CD4-positive, alpha-beta T cell (primary cell): Measurements from ENCODE around the gene PDGFD. TPM values are rescaled to one million over a fixed set of nuclear protein-coding genes. Genes with fewer than 3 reads are reported as not detected.
A peak's percentile ranks its signal among the peaks of the same experiment; 100 is the strongest.

Experiments used
- ATAC-seq: fragments of 200-7000 bp; cut with Tn5 transposase; one replicate; pipeline ENCODE4 v1.10.0; 2022; ENCODE audit warnings: mild to moderate bottlenecking; ENCODE audit not compliant: poor library complexity
- CTCF ChIA-PET: fragments of 350-600 bp; sonication (Branson Sonifier 250); formaldehyde crosslinking; loops from one replicate; lab custom pipeline; 2021; ENCODE audit warnings: antibody characterized with exemption, inconsistent platforms; lab: Charles Lee
- POLR2A ChIA-PET: fragments of 350-600 bp; sonication (Branson Sonifier 250); formaldehyde crosslinking; loops from one replicate; lab custom pipeline; 2021; ENCODE audit warnings: antibody characterized with exemption, inconsistent platforms; lab: Charles Lee
- DNase-seq, 14 experiments: peaks; one replicate each; pipeline ENCODE4 v3.0.0-alpha.2; 2013 to 2020; ENCODE audit warnings: mixed read lengths in 2 of 14
- H3K27ac ChIP-seq, 2 donors: one replicate each; pipeline versions ENCODE4 v1.5.1 to v1.7.0; 2013; ENCODE audit warnings: low read length in 2 of 2, low read depth in 1 of 2, mild to moderate bottlenecking in 1 of 2
- H3K27me3 ChIP-seq, 2 experiments: 1 replicate in 1 of 2; 2 replicates in 1 of 2; pipeline versions ENCODE4 v1.6.1 to v1.7.0; 2013; ENCODE audit warnings: low read length in 2 of 2, control low read depth in 1 of 2, mild to moderate bottlenecking in 1 of 2, moderate library complexity in 1 of 2; ENCODE audit not compliant: insufficient read depth in 2 of 2, control insufficient read depth in 1 of 2
- H3K36me3 ChIP-seq: one replicate; pipeline ENCODE4 v1.6.1; 2013; ENCODE audit warnings: low read length, control low read depth; ENCODE audit not compliant: insufficient read depth
- H3K4me1 ChIP-seq: one replicate; pipeline ENCODE4 v1.6.1; 2013; ENCODE audit warnings: low read length, control low read depth; ENCODE audit not compliant: insufficient read depth
- H3K4me3 ChIP-seq: one replicate; pipeline ENCODE4 v1.5.1; 2013; ENCODE audit warnings: mild to moderate bottlenecking, low read length, moderate library complexity
- H3K9me3 ChIP-seq, 2 experiments: 1 replicate in 1 of 2; 2 replicates in 1 of 2; pipeline versions ENCODE4 v1.6.1 to v1.7.0; 2013; ENCODE audit warnings: low read length in 2 of 2, mild to moderate bottlenecking in 2 of 2, control low read depth in 1 of 2, moderate library complexity in 1 of 2; ENCODE audit not compliant: control insufficient read depth in 1 of 2, insufficient read depth in 1 of 2
- H3K27ac Mint-ChIP-seq: one replicate; pipeline ENCODE4 v1.8.0; 2020; ENCODE audit warnings: mixed read lengths
- H3K27me3 Mint-ChIP-seq: one replicate; pipeline ENCODE4 v1.8.0; 2021; ENCODE audit warnings: mixed read lengths
- H3K36me3 Mint-ChIP-seq: one replicate; pipeline ENCODE4 v1.8.0; 2021; ENCODE audit warnings: low read depth, mixed read lengths
- H3K4me1 Mint-ChIP-seq: one replicate; pipeline ENCODE4 v1.8.0; 2021; ENCODE audit warnings: low read depth, mixed read lengths
- H3K4me3 Mint-ChIP-seq: one replicate; pipeline ENCODE4 v1.8.0; 2020; ENCODE audit warnings: mild to moderate bottlenecking, mixed read lengths
- H3K9me3 Mint-ChIP-seq: one replicate; pipeline ENCODE4 v1.8.0; 2020; ENCODE audit warnings: mixed read lengths
- intact Hi-C, 2 experiments: fragments of 100-400 bp; cut with DNase I in 1 of 2; cut with micrococcal nuclease in 1 of 2; formaldehyde crosslinking; loops; one replicate each; pipeline versions ENCODE4 v1.15.1 to v1.9.0; 2023 to 2025; cut with DNase I, micrococcal nuclease
- total RNA-seq, 174 experiments: library from RNA in 2 of 174; stranded (reverse) in 2 of 174; gene quantifications; one replicate each; pipeline ENCODE4 v1.2.3 and lab custom pipeline; 2021 to 2026
- TF ChIP-seq, protein P1 (sequence below): fragments of 200-600 bp; IDR thresholded peaks from one replicate; pipeline ENCODE4 v1.8.0; 2022; ENCODE audit warnings: antibody characterized with exemption, mild to moderate bottlenecking

PDGFD gene
- total RNA-seq, 2 experiments from 2014 or later = not detected

DNA sequence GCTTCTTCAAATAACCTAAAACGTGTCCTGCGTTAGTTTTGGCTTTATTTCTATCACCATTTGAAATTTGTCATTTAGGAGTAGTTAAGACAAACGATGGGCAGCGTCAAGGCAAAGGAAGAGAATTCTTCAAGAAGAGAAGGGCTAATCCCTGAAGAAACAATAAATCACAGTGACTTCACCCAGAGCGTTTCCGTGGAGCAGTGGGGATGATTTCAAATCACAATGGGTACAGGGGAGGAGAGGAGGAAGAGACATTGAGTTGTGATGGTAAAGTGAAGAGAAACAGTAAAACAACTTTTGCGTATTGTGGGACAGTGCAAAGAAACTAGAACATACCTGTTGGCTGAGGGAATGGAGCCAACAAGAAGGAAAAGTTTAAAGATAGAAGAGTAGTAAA lies 9.7 kb downstream of the PDGFD start:
- H3K4me1 Mint-ChIP-seq = no peaks in the 10 kb centered on the region
- H3K27ac Mint-ChIP-seq = no peak overlapping the region
- H3K4me3 Mint-ChIP-seq = no peak overlapping the region
- intact Hi-C loops = no loop called here
- Histone ChIP-seq H3K27me3 (no peaks in the 10 kb centered on the region), H3K36me3 (no peaks in the 10 kb centered on the region), H3K9me3 (no peaks in the 10 kb centered on the region), H3K27ac (no peak overlapping the region), H3K4me3 (no peak overlapping the region), H3K4me1 (no peaks in the 10 kb centered on the region)
- ChIA-PET POLR2A (no interaction called here), CTCF (no interaction called here)
- no peaks in the 10 kb centered on the region for H3K27me3 Mint-ChIP-seq
- no peaks in the 10 kb centered on the region for H3K9me3 Mint-ChIP-seq
- DNase-seq (no peak), ATAC-seq (no peak)
- no peaks in the 10 kb centered on the region for H3K36me3 Mint-ChIP-seq
- TF ChIP-seq, protein P1, sequence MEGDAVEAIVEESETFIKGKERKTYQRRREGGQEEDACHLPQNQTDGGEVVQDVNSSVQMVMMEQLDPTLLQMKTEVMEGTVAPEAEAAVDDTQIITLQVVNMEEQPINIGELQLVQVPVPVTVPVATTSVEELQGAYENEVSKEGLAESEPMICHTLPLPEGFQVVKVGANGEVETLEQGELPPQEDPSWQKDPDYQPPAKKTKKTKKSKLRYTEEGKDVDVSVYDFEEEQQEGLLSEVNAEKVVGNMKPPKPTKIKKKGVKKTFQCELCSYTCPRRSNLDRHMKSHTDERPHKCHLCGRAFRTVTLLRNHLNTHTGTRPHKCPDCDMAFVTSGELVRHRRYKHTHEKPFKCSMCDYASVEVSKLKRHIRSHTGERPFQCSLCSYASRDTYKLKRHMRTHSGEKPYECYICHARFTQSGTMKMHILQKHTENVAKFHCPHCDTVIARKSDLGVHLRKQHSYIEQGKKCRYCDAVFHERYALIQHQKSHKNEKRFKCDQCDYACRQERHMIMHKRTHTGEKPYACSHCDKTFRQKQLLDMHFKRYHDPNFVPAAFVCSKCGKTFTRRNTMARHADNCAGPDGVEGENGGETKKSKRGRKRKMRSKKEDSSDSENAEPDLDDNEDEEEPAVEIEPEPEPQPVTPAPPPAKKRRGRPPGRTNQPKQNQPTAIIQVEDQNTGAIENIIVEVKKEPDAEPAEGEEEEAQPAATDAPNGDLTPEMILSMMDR = no peak

DNA sequence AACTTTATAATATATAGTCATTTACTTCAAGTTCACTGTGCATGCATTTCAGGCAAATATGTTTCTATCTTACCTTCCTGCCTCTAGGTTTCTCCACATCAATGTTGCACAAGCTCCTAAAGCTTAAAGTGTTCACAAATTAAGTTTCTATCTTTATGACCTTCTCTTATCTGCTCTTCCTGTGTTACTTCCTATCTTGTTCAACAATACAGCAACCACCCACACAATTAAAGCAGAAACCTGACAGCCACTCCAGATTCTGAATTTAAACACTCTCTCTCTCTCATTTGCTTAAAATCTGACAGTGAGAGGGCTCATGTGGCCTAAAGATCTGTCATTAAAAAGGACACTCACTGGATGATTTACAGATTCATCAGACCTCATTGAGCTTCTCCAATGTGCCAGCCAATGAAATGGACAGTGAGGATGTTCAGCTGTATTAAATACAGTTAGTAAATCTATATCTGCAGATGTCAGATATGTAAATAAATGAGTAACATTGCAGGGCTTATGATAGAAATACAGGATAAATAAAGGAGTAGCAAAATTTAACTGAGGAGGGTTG lies 10.9 kb downstream of the PDGFD start:
- Histone ChIP-seq H3K27ac (no peak overlapping the region), H3K27me3 (no peaks in the 10 kb centered on the region), H3K36me3 (no peaks in the 10 kb centered on the region), H3K9me3 (no peaks in the 10 kb centered on the region), H3K4me3 (no peak overlapping the region), H3K4me1 (no peaks in the 10 kb centered on the region)
- H3K27me3 Mint-ChIP-seq = no peaks in the 10 kb centered on the region
- H3K4me1 Mint-ChIP-seq = no peaks in the 10 kb centered on the region
- intact Hi-C loops = no loop called here
- H3K4me3 Mint-ChIP-seq = no peak overlapping the region
- H3K9me3 Mint-ChIP-seq = no peaks in the 10 kb centered on the region
- no peak for ATAC-seq
- H3K27ac Mint-ChIP-seq = no peak overlapping the region
- ChIA-PET POLR2A (no interaction called here), CTCF (no interaction called here)
- TF ChIP-seq, protein P1 = no peak
- H3K36me3 Mint-ChIP-seq = no peaks in the 10 kb centered on the region
- DNase-seq = peak in 1 of 14 experiments; percentile 39

DNA sequence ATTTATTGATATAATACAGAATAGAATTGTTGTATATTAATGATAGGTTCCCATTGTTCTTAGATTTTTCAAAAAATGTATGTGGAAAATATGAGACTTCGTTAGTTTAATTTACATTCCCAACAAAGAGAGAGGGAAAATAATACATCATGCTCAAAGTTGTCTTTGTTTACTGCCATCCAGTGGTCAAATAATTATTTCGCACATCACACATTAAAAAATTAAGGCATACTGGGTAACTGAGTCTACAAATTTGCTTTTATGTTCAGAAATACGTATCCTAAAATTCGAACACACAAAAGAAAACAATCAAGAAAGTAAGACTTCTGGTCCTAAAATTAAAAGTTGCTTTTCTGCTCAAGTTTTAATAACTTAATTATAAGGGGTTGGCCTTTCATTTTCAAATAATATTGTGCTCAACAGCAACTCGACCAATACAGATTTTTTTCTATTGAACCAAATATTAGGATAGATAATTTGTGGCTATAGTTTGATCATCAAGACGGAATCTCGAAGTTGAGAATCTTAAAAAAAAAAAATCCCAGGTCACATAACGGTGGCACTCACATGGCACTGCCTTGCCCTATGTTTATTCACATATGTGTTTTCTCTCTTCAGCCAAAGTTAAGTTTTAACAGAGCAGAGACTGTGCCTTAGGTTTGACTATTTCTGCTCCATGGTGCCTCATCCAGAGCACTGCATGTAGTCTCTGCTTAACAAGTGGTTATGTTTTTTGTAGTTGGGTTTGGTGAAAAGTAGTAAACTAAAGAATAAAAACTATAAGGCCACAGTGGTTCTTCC lies 12.3 kb downstream of the PDGFD start:
- Histone ChIP-seq H3K27me3 (no peaks in the 10 kb centered on the region), H3K27ac (no peak overlapping the region), H3K4me1 (no peaks in the 10 kb centered on the region), H3K9me3 (no peaks in the 10 kb centered on the region), H3K4me3 (no peak overlapping the region), H3K36me3 (no peaks in the 10 kb centered on the region)
- Mint-ChIP-seq H3K4me1 (no peaks in the 10 kb centered on the region), H3K9me3 (no peaks in the 10 kb centered on the region), H3K27ac (no peak overlapping the region), H3K4me3 (no peak overlapping the region), H3K27me3 (no peaks in the 10 kb centered on the region), H3K36me3 (no peaks in the 10 kb centered on the region)
- DNase-seq (no peak), ATAC-seq (no peak)
- intact Hi-C loops = no loop called here
- ChIA-PET CTCF (no interaction called here), POLR2A (no interaction called here)
- TF ChIP-seq, protein P1 = no peak
